Mesenchymal stem cell (in vitro differentiated cells and primary cell): ENCODE measurements around the gene ADAT2.
"Not testable (repeated sequence)": the region's sequence is repeated elsewhere in the genome, so short reads cannot be mapped to it uniquely, and the experiment has no call there.

Experiments used
- DNase-seq: peaks from one replicate; pipeline ENCODE4 v3.0.0-alpha.2; 2013
- H2AFZ ChIP-seq: one replicate; pipeline ENCODE4 v1.6.1; 2013; ENCODE audit warnings: low read depth, mild to moderate bottlenecking, control low read depth, inconsistent platforms, low read length, moderate library complexity
- H2AK5ac ChIP-seq: 2 replicates; pipeline ENCODE4 v1.6.1; 2013; ENCODE audit warnings: low read length, moderate library complexity, mild to moderate bottlenecking, inconsistent platforms; ENCODE audit not compliant: severe bottlenecking
- H2BK120ac ChIP-seq: one replicate; pipeline ENCODE4 v1.6.1; 2013; ENCODE audit warnings: low read depth, mild to moderate bottlenecking, inconsistent platforms, low read length, moderate library complexity
- H2BK12ac ChIP-seq, 2 experiments: one replicate each; pipeline ENCODE4 v1.6.1; 2013; ENCODE audit warnings: inconsistent platforms in 2 of 2, low read length in 2 of 2, mild to moderate bottlenecking in 2 of 2, moderate library complexity in 2 of 2, control low read depth in 1 of 2
- H2BK15ac ChIP-seq: one replicate; pipeline ENCODE4 v1.6.1; 2013; ENCODE audit warnings: mild to moderate bottlenecking, low read depth, inconsistent platforms; ENCODE audit not compliant: poor library complexity, severe bottlenecking
- H2BK5ac ChIP-seq: 2 replicates; pipeline ENCODE4 v1.6.1; 2013; ENCODE audit warnings: low read depth, mild to moderate bottlenecking, low read length, control low read depth, inconsistent platforms; ENCODE audit not compliant: poor library complexity, severe bottlenecking
- H3K14ac ChIP-seq, 2 experiments: one replicate each; pipeline ENCODE4 v1.6.1; 2013; ENCODE audit warnings: inconsistent platforms in 2 of 2, low read length in 2 of 2, control low read depth in 1 of 2, mild to moderate bottlenecking in 1 of 2, moderate library complexity in 1 of 2
- H3K18ac ChIP-seq, 2 experiments: one replicate each; pipeline ENCODE4 v1.6.1; 2013; ENCODE audit warnings: inconsistent platforms in 2 of 2, low read length in 2 of 2, control low read depth in 1 of 2, low read depth in 1 of 2, mild to moderate bottlenecking in 1 of 2
- H3K23ac ChIP-seq, 2 experiments: one replicate each; pipeline ENCODE4 v1.6.1; 2013; ENCODE audit warnings: inconsistent platforms in 2 of 2, low read length in 2 of 2, mild to moderate bottlenecking in 2 of 2, moderate library complexity in 2 of 2, control low read depth in 1 of 2
- H3K27ac ChIP-seq: 2 replicates; pipeline ENCODE4 v1.5.1; 2013; ENCODE audit warnings: mild to moderate bottlenecking, moderate library complexity, low read length, control low read depth, inconsistent platforms; ENCODE audit not compliant: poor library complexity, severe bottlenecking
- H3K27me3 ChIP-seq, 2 experiments: 2 replicates each; pipeline versions ENCODE4 v1.6.1 to v1.7.0; 2013; ENCODE audit warnings: low read length in 2 of 2, mild to moderate bottlenecking in 2 of 2, moderate library complexity in 2 of 2, control low read depth in 1 of 2, inconsistent platforms in 1 of 2; ENCODE audit not compliant: control insufficient read depth in 1 of 2, insufficient read depth in 1 of 2
- H3K36me3 ChIP-seq, 2 experiments: 2 replicates each; pipeline versions ENCODE4 v1.6.1 to v1.7.0; 2013; ENCODE audit warnings: low read length in 2 of 2, control low read depth in 1 of 2, inconsistent platforms in 1 of 2, low read depth in 1 of 2, mild to moderate bottlenecking in 1 of 2; ENCODE audit not compliant: insufficient read depth in 2 of 2, control insufficient read depth in 1 of 2
- H3K4ac ChIP-seq, 2 experiments: one replicate each; pipeline ENCODE4 v1.6.1; 2013; ENCODE audit warnings: inconsistent platforms in 2 of 2, low read length in 2 of 2, mild to moderate bottlenecking in 2 of 2, moderate library complexity in 2 of 2, control low read depth in 1 of 2, low read depth in 1 of 2
- H3K4me1 ChIP-seq: 2 replicates; pipeline ENCODE4 v1.6.1; 2013; ENCODE audit warnings: low read depth, low read length, control low read depth; ENCODE audit not compliant: control insufficient read depth, insufficient read depth
- H3K4me2 ChIP-seq: 2 replicates; pipeline ENCODE4 v1.6.1; 2013; ENCODE audit warnings: low read length, mild to moderate bottlenecking, inconsistent platforms; ENCODE audit not compliant: poor library complexity, severe bottlenecking
- H3K4me3 ChIP-seq, 2 experiments: 2 replicates each; pipeline versions ENCODE4 v1.5.1 to v1.7.0; 2013; ENCODE audit warnings: low read length in 2 of 2, mild to moderate bottlenecking in 2 of 2, control low read depth in 1 of 2, low read depth in 1 of 2; ENCODE audit not compliant: insufficient read depth in 1 of 2
- H3K79me1 ChIP-seq: replicated peaks from 2 replicates; pipeline ENCODE4 v1.6.1; 2013; ENCODE audit warnings: mild to moderate bottlenecking, control low read depth, low read length, inconsistent platforms; ENCODE audit not compliant: poor library complexity, severe bottlenecking
- H3K9ac ChIP-seq: 2 replicates; pipeline ENCODE4 v1.7.0; 2013; ENCODE audit warnings: mild to moderate bottlenecking, low read length, moderate library complexity
- H3K9me3 ChIP-seq: 2 replicates; pipeline ENCODE4 v1.7.0; 2013; ENCODE audit warnings: mild to moderate bottlenecking, low read length; ENCODE audit not compliant: control insufficient read depth
- H4K8ac ChIP-seq: one replicate; pipeline ENCODE4 v1.6.1; 2013; ENCODE audit warnings: inconsistent platforms, mild to moderate bottlenecking, low read length, moderate library complexity
- H4K91ac ChIP-seq: one replicate; pipeline ENCODE4 v1.6.1; 2013; ENCODE audit warnings: mild to moderate bottlenecking, low read length, inconsistent platforms
- WGBS: methylation state at CpG from one replicate; pipeline ENCODE4 v1.1.7; 2013; ENCODE audit warnings: mixed read lengths; 5-methylcytosine and 5-hydroxymethylcytosine counted together

Gene ADAT2

GRCh38 chr6:143449714-143450452, 612 bp downstream of the ADAT2 start:
- DNase-seq, result peak; percentile 57
- peak overlapping the region in 1 of 2 experiments; percentile 14 for H2BK12ac ChIP-seq
- peak overlapping the region; percentile 91 for H3K9ac ChIP-seq
- H4K8ac ChIP-seq, result peak overlapping the region; percentile 92
- H3K4ac ChIP-seq, result peak overlapping the region in 1 of 2 experiments; percentile 67
- no peak overlapping the region for H3K23ac ChIP-seq
- peaks cover 0 to 14% of the 10 kb centered on the region in 2 experiments for H3K36me3 ChIP-seq
- peaks cover 29% of the 10 kb centered on the region for H3K79me1 ChIP-seq
- H2AK5ac ChIP-seq, result no peak overlapping the region
- no peak overlapping the region for H2BK15ac ChIP-seq
- H3K27ac ChIP-seq, result peak overlapping the region; percentile 56
- H4K91ac ChIP-seq, result no peak overlapping the region
- no peaks in the 10 kb centered on the region for H3K9me3 ChIP-seq
- peak overlapping the region; percentile 84 for H3K4me2 ChIP-seq
- peak overlapping the region; percentile 96 for H2AFZ ChIP-seq
- no peak overlapping the region for H2BK5ac ChIP-seq
- no peaks in the 10 kb centered on the region for H3K4me1 ChIP-seq
- 24% methylated on average over 6 of the region's 19 CpGs for WGBS
- peak overlapping the region in 1 of 2 experiments; percentile 16 for H3K18ac ChIP-seq
- no peak overlapping the region for H3K14ac ChIP-seq
- peak overlapping the region; percentile 90 to 99 for H3K4me3 ChIP-seq
- no peaks in the 10 kb centered on the region for H3K27me3 ChIP-seq
- H2BK120ac ChIP-seq, result no peak overlapping the region

- Histone ChIP-seq H3K23ac (no peak overlapping the region), H2BK120ac (no peak overlapping the region), H2AK5ac (no peak overlapping the region), H3K79me1 (peaks cover 29% of the 10 kb centered on the region), H3K14ac (no peak overlapping the region), H3K18ac (no peak overlapping the region), H3K9ac (peak overlapping the region; percentile 91), H2AFZ (no peak overlapping the region), H2BK5ac (no peak overlapping the region), H2BK15ac (no peak overlapping the region), H3K9me3 (no peaks in the 10 kb centered on the region), H3K4me3 (peak overlapping the region in 1 of 2 experiments; percentile 99), H3K36me3 (peaks cover 0 to 12% of the 10 kb centered on the region in 2 experiments), H2BK12ac (no peak overlapping the region), H3K27me3 (no peaks in the 10 kb centered on the region), H4K8ac (no peak overlapping the region), H3K27ac (no peak overlapping the region), H4K91ac (no peak overlapping the region), H3K4ac (no peak overlapping the region), H3K4me1 (no peaks in the 10 kb centered on the region), H3K4me2 (peak overlapping the region; percentile 11)
- WGBS, result 87% methylated on average over 6 of the region's 6 CpGs
- DNase-seq, result no peak
Measured at GRCh38 chr6:143449082-143449713, 1.3 kb downstream of the ADAT2 start.

- not testable (repeated sequence) for H3K18ac ChIP-seq, H3K4me2 ChIP-seq, H2BK120ac ChIP-seq, H3K23ac ChIP-seq, H3K9me3 ChIP-seq, H4K8ac ChIP-seq, H2AK5ac ChIP-seq, H3K4me3 ChIP-seq, DNase-seq, H4K91ac ChIP-seq, H3K4me1 ChIP-seq, H2BK15ac ChIP-seq, H3K9ac ChIP-seq, H2BK12ac ChIP-seq, H3K4ac ChIP-seq, H3K27me3 ChIP-seq, H3K14ac ChIP-seq, H3K36me3 ChIP-seq, H2BK5ac ChIP-seq, H2AFZ ChIP-seq, H3K27ac ChIP-seq
- H3K79me1 ChIP-seq, result peaks cover 25% of the 10 kb centered on the region
- no CpG with 5 or more reads among the region's 2 CpGs for WGBS
Measured at GRCh38 chr6:143447865-143448264, 2.6 kb downstream of the ADAT2 start.

- H2BK15ac ChIP-seq, result no peak overlapping the region
- no peaks in the 10 kb centered on the region for H3K4me1 ChIP-seq
- H2BK120ac ChIP-seq, result no peak overlapping the region
- no peak overlapping the region for H2BK12ac ChIP-seq
- no peak overlapping the region for H3K4ac ChIP-seq
- no peak overlapping the region for H3K27ac ChIP-seq
- H3K79me1 ChIP-seq, result peaks cover 14% of the 10 kb centered on the region
- no peak overlapping the region for H3K4me2 ChIP-seq
- no peak overlapping the region for H2AK5ac ChIP-seq
- H3K4me3 ChIP-seq, result no peak overlapping the region
- no peak overlapping the region for H4K91ac ChIP-seq
- no peaks in the 10 kb centered on the region for H3K9me3 ChIP-seq
- H3K36me3 ChIP-seq, result peaks cover 0 to 26% of the 10 kb centered on the region in 2 experiments
- no peak overlapping the region for H3K18ac ChIP-seq
- no peak overlapping the region for H3K14ac ChIP-seq
- H3K9ac ChIP-seq, result no peak overlapping the region
- H2BK5ac ChIP-seq, result no peak overlapping the region
- 100% methylated on average over 1 of the region's 2 CpGs for WGBS
- H3K23ac ChIP-seq, result no peak overlapping the region
- no peak for DNase-seq
- H4K8ac ChIP-seq, result no peak overlapping the region
- H3K27me3 ChIP-seq, result no peaks in the 10 kb centered on the region
- no peak overlapping the region for H2AFZ ChIP-seq
Measured at GRCh38 chr6:143443096-143443495, 7.4 kb downstream of the ADAT2 start.
